Mesodermal cell (in vitro differentiated cells): Measurements from ENCODE around the gene DIP2C.
"Not testable (repeated sequence)": the region's sequence is repeated elsewhere in the genome, so short reads cannot be mapped to it uniquely, and the experiment has no call there.

Experiments used
- H3K27ac ChIP-seq: 2 replicates; pipeline ENCODE4 v1.7.0; 2013; ENCODE audit warnings: mild to moderate bottlenecking, low read depth, low read length, moderate library complexity; ENCODE audit not compliant: severe bottlenecking
- H3K36me3 ChIP-seq: 2 replicates; pipeline ENCODE4 v1.7.1; 2013; ENCODE audit warnings: mild to moderate bottlenecking, low read length, moderate library complexity; ENCODE audit not compliant: control insufficient read depth, insufficient read depth
- H3K4me1 ChIP-seq: one replicate; pipeline ENCODE4 v1.7.1; 2013; ENCODE audit warnings: mild to moderate bottlenecking, low read length; ENCODE audit not compliant: insufficient read depth, control insufficient read depth, poor library complexity, severe bottlenecking
- H3K4me3 ChIP-seq: 2 replicates; pipeline ENCODE4 v1.7.0; 2013; ENCODE audit warnings: low read length, control low read depth, mild to moderate bottlenecking; ENCODE audit not compliant: insufficient read depth, poor library complexity, severe bottlenecking; ENCODE audit errors: extremely low read depth
- H3K9me3 ChIP-seq: 2 replicates; pipeline ENCODE4 v1.7.1; 2013; ENCODE audit warnings: mild to moderate bottlenecking, low read length, moderate library complexity; ENCODE audit not compliant: control insufficient read depth
- WGBS, 2 experiments: methylation state at CpG; one replicate each; pipeline ENCODE4 v1.1.5; 2013; ENCODE audit warnings: missing lambda C conversion rate in 2 of 2; ENCODE audit not compliant: insufficient coverage in 2 of 2; 5-methylcytosine and 5-hydroxymethylcytosine counted together

DIP2C gene

GRCh38 chr10:335151-335800, 354.2 kb downstream of the DIP2C start:
- Histone ChIP-seq H3K4me1 (no peaks in the 10 kb centered on the region), H3K27ac (no peak overlapping the region), H3K9me3 (no peaks in the 10 kb centered on the region), H3K4me3 (no peak overlapping the region), H3K36me3 (peaks cover 21% of the 10 kb centered on the region)
- WGBS, 2 experiments, result 96 to 97% methylated on average over 11 to 12 of the region's 14 CpGs

GRCh38 chr10:331186-331585, 358.3 kb downstream of the DIP2C start:
- Histone ChIP-seq H3K4me3 (no peak overlapping the region), H3K27ac (no peak overlapping the region), H3K4me1 (no peaks in the 10 kb centered on the region), H3K9me3 (no peaks in the 10 kb centered on the region), H3K36me3 (peaks cover 15% of the 10 kb centered on the region)
- 85 to 90% methylated on average over 2 to 3 of the region's 3 CpGs for WGBS, 2 experiments

GRCh38 chr10:329361-330099, 359.9 kb downstream of the DIP2C start:
- 83 to 84% methylated on average over 15 of the region's 15 CpGs for WGBS, 2 experiments
- H3K4me3 ChIP-seq, result no peak overlapping the region
- H3K36me3 ChIP-seq, result peaks cover 15% of the 10 kb centered on the region
- H3K9me3 ChIP-seq, result no peaks in the 10 kb centered on the region
- H3K4me1 ChIP-seq, result no peaks in the 10 kb centered on the region
- H3K27ac ChIP-seq, result peak overlapping the region; percentile 57

- Histone ChIP-seq H3K27ac (no peak overlapping the region), H3K36me3 (peaks cover 17% of the 10 kb centered on the region), H3K9me3 (no peaks in the 10 kb centered on the region), H3K4me1 (peaks cover 8% of the 10 kb centered on the region), H3K4me3 (no peak overlapping the region)
- 93 to 95% methylated on average over 20 of the region's 22 CpGs for WGBS, 2 experiments
These were observed 361.3 kb downstream of the DIP2C start for GRCh38 chr10:327889-328852.

GRCh38 chr10:326894-327635, 362.4 kb downstream of the DIP2C start:
- WGBS, 2 experiments, result 93 to 94% methylated on average over 25 to 26 of the region's 29 CpGs
- Histone ChIP-seq H3K4me1 (peaks cover 8% of the 10 kb centered on the region), H3K27ac (no peak overlapping the region), H3K36me3 (peaks cover 17% of the 10 kb centered on the region), H3K4me3 (no peak overlapping the region), H3K9me3 (no peaks in the 10 kb centered on the region)

- H3K27ac ChIP-seq, result no peak overlapping the region
- H3K4me3 ChIP-seq, result no peak overlapping the region
- peaks cover 8% of the 10 kb centered on the region for H3K4me1 ChIP-seq
- 86 to 88% methylated on average over 11 of the region's 11 CpGs for WGBS, 2 experiments
- no peaks in the 10 kb centered on the region for H3K9me3 ChIP-seq
- peaks cover 17% of the 10 kb centered on the region for H3K36me3 ChIP-seq
These were observed 363.1 kb downstream of the DIP2C start for GRCh38 chr10:326350-326749.

GRCh38 chr10:325282-325681, 364.2 kb downstream of the DIP2C start:
- Histone ChIP-seq H3K27ac (no peak overlapping the region), H3K36me3 (peaks cover 27% of the 10 kb centered on the region), H3K4me1 (peaks cover 8% of the 10 kb centered on the region), H3K4me3 (no peak overlapping the region), H3K9me3 (no peaks in the 10 kb centered on the region)
- WGBS, 2 experiments, result 97 to 100% methylated on average over 4 to 6 of the region's 8 CpGs

- WGBS, 2 experiments, result 93 to 96% methylated on average over 15 of the region's 15 CpGs
- Histone ChIP-seq H3K27ac (no peak overlapping the region), H3K9me3 (no peaks in the 10 kb centered on the region), H3K36me3 (peaks cover 29% of the 10 kb centered on the region), H3K4me3 (no peak overlapping the region), H3K4me1 (peaks cover 8% of the 10 kb centered on the region)
These were observed 364.9 kb downstream of the DIP2C start for GRCh38 chr10:324593-324992.

- Histone ChIP-seq H3K4me1 (peaks cover 8% of the 10 kb centered on the region), H3K9me3 (no peaks in the 10 kb centered on the region), H3K36me3 (peaks cover 29% of the 10 kb centered on the region), H3K4me3 (no peak overlapping the region), H3K27ac (peak overlapping the region; percentile 16)
- WGBS, 2 experiments, result 90 to 97% methylated on average over 9 to 14 of the region's 15 CpGs
These were observed 365.7 kb downstream of the DIP2C start for GRCh38 chr10:323651-324293.

- not testable (repeated sequence) for H3K4me1 ChIP-seq, H3K27ac ChIP-seq, H3K9me3 ChIP-seq, H3K4me3 ChIP-seq
- WGBS, 2 experiments, result 93 to 98% methylated on average over 9 to 12 of the region's 43 CpGs
- H3K36me3 ChIP-seq, result peaks cover 33% of the 10 kb centered on the region
These were observed 366.4 kb downstream of the DIP2C start for GRCh38 chr10:323046-323445.
